ENCODE data around the gene LYPD1.

Gene LYPD1

DNA sequence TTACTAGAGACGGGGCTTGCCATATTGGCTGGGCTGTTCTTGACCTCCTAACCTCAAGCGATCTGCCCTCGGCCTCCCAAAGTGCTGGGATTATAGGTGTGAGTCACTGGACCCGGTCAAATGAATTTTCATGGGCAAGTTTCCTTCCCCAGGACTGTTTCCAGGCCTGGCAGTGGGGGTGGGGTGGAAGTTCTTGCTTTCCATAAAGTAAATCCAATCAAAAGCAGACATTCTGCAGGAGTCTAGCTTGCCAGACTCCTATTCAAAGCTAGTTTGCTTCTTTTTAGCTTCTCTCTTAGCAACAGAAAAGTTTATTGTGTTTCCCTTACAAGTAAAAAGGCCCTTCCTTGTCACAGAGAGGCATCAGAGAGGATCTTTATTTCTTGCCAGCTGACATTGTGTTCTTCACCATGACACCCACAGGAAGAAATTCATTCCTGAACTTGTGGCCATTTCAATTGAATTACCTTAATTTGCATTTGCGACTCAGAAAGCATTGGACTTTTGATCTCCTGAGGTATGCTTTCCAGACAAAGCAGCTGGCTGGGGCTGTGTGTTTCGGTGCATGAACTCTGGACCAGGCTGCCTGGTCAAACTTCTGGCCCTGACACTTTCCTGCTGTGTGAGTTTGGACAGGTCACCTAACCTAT lies 37.9 kb downstream of the LYPD1 start:
- no peak for DNase-seq (ENCODE audit: low read depth in 2 of 2)

- DNase-seq (ENCODE audit: low read depth in 2 of 2), result no peak
Observed at GRCh38 chr2:132627536-132627935, 42.5 kb downstream of the LYPD1 start.

- no peak for DNase-seq (ENCODE audit: low read depth in 2 of 2)
Observed at GRCh38 chr2:132623096-132623839, 46.7 kb downstream of the LYPD1 start.

DNA sequence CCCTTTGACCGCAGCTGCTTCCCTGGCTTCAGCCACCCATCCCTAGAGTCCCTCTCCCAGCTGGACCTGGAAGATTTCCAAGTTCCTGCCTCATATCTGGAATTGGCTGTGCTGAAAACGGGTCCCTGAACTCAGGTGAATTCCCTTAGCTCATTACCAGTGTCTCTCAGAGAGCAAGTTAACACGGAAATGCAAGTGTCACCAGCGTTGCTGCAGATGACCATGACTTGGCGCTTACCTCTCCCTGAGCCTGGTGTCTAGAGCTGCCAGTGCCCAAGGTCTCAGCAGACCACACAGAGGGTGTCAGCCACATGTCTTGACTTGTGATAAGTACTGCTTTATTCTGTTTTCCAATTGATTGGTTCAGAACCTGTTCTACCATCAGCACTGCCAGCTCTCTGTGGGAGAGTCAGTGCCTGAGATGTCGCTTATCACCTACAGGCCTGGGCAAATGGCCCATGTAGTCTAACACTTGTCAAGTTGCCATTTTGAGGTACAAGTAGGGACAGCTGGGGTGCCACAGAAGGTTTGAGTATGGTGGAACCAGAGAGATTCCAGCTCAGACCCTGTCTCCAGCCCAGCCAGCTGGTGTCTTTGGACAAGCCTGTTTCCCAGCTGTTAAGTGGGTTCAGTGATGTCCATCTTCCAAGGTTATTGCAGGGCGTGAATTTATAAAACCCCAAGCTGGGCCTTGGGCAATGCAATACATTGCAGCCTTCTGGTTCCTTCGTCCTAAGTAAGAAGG lies 48.7 kb downstream of the LYPD1 start:
- DNase-seq (ENCODE audit: low read depth in 2 of 2), result no peak

DNA sequence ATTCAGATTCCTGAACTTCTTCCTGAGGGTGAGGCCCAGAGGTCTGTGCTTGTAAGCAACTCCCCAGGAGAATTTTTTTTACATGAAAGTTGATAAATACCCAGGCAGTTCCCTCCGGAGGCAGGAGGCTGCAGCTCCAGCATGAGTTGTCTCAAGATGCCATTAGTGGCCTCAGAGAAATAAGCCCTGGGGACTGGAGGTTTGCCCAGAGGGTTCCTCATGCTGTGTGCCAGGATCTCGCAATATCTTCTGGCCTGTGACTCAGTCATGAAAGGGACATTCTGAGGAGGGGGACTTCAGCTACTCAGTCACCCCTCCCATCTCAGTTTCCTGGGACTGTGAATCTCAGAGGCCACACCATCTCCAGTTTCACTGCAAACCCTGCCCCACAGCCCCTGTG lies 49.9 kb downstream of the LYPD1 start:
- no peak for DNase-seq (ENCODE audit: low read depth in 2 of 2)

DNA sequence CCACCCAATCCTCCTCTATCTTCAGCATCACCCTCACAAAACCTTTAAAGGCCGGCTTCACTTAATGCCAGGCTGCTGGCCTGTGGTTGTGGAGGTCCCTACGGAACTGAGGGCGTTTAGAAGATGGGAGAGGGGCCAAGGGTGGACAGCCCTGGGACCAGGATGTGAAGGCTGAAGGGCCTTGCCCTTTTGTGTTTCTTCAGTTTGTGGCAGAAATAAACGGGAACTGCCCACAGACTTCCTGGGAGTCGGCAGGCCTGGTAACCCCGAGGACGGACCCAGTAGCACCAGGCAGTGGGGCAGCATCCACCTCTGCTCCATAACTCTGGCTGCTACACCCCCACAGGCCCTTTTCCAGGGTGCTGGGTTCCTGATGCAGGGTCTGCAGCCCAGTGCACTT lies 51.3 kb downstream of the LYPD1 start:
- DNase-seq (ENCODE audit: low read depth in 2 of 2), result no peak

DNA sequence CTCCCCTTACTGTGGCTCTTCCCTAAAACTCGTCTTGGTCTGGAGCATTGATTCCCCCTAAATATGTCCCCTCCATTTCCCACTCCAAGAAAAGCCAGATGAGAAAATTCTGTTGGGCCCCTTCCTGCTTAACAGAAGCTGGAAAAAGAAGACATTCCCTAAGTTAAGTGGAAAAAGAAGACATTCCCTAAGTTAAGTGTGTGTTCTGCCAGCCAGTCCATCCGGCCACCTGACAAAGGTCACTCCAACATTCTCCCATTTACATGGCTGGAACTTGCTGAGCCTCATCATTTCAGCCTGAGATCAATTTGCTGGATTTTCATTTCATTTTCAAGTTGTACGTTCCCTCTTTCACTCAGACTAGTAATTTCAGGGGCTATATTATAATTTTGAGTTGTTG lies 52.0 kb downstream of the LYPD1 start:
- DNase-seq (ENCODE audit: low read depth in 2 of 2), result no peak

GRCh38 chr2:132615329-132616085 lies 54.5 kb downstream of the LYPD1 start:
- DNase-seq (ENCODE audit: low read depth in 2 of 2), result no peak

DNA sequence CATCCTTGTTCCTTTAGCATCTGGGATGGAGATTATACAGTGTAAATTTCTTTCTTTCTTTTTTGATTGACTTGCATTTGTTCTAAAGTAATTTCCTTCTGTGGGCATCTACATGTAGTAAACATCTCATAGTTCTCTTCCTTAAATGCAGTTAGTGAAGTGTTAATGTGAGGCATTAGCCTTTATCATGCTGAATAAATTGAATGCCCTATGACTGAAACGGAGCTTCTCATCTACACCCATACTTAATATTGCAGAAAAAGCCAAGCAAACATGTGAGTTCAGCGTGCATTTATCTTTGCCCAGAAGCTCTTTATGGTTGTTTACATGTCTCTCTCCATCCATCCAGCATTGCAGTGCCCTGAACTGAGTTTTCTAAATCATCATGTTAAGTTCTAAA lies 58.3 kb downstream of the LYPD1 start:
- DNase-seq (ENCODE audit: low read depth in 2 of 2), result no peak

DNA sequence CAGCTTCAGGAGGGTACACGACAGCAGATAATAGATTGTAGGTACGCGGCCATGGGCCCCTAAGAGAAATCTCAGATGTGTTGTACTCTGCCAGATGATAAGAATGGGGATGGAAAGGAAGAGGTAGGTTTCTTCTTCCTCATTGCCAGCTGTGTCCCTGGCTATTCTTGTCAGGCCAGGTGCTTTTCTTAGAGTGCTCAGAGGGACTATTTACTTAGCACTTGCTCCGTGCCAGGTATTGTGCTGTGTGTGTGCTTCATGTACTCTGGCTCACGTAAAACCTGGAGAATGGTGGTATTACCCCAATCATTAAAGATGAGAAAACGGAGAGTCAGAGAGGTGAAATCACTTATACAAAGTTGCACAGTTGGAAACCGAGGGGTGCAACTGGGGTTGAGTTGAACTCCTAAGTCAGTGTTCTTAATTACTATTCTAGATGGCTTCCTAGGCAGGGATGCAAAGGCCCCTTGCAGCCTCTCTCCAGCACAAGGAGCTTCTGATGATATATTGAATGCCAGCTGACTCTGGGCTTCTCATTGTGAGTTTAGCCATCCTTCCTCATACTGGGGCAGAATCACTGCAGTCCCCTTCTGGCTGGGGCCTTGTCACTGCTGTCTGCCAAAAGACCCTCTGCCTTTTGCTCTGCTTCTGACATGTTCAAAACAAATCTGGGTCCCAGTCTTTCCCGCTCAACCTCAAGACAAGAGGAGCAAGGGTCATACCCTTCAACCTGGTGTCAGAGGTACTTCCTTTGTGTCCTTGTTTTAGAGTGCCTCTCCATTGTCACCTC lies 60.7 kb downstream of the LYPD1 start:
- DNase-seq (ENCODE audit: low read depth in 2 of 2), result no peak

DNA sequence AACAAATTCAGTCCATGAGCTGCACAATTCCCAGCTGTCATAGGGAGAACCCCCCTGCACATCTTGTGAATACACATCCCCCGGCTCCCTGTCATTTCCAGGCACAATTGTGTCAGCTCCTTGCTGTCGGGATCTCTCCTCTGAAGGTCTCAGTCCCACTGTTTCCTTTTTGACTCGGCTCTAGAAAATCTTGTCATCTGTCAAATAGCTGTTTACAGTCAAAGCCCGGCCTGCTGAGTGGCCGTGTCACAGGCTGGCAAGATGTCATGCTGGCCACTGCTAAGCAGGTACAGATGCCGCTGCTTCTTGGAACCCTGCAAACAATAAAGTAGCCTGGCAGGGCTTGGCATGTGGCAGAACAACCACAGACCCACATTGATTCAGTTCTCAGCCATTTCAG lies 61.7 kb downstream of the LYPD1 start:
- DNase-seq (ENCODE audit: low read depth in 2 of 2), result no peak

- no peak for DNase-seq (ENCODE audit: low read depth in 2 of 2)
Observed at GRCh38 chr2:132607426-132608090, 62.4 kb downstream of the LYPD1 start.

DNA sequence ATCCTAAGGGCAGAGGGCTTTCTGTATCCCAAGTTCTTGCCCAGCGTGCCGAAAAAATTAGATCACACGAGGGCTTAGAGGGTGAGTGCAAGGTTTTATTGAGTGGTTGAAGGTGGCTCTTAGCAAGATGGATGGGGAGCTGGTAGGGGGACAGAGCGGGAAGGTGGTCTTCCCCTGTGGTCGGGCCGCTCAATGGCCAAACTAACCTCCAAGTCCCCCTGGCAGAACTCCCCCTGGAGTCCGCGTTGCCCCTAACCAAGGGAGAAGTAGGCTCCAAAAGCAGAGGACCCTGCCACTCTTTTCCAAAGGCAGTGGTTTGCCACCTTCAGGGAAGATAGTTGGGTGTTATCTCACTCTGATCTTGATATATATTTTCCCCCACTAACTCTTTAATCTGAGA lies 63.4 kb downstream of the LYPD1 start:
- DNase-seq (ENCODE audit: low read depth in 2 of 2), result no peak

GRCh38 chr2:132605236-132606180 lies 64.5 kb downstream of the LYPD1 start:
- no peak for DNase-seq (ENCODE audit: low read depth in 2 of 2)

- no peak for DNase-seq (ENCODE audit: low read depth in 2 of 2)
Observed at GRCh38 chr2:132604561-132604960, 65.4 kb downstream of the LYPD1 start.

GRCh38 chr2:132599556-132599955 lies 70.4 kb downstream of the LYPD1 start:
- no peak for DNase-seq (ENCODE audit: low read depth in 2 of 2)

DNA sequence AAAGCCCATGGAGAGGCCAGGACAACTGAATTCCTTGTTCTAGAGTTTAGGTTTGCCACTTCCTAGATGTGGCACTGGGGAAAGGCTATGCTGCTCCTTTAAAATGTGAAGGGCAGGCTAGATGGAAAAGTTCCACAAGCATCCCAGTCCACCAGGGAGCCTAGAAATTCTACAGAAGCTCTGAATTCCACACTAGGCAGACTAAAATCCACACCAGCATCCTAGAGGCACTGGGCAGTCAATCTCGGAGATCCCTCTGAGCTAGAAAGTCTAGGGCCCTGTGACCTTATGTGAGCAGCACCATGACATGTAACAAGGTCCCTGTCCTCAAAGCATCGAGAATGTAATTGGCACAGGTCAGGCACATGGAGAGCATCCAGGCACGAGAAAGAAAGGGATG lies 71.5 kb downstream of the LYPD1 start:
- no peak for DNase-seq (ENCODE audit: low read depth in 2 of 2)

GRCh38 chr2:132597831-132598230 lies 72.2 kb downstream of the LYPD1 start:
- DNase-seq (ENCODE audit: low read depth in 2 of 2), result no peak

DNA sequence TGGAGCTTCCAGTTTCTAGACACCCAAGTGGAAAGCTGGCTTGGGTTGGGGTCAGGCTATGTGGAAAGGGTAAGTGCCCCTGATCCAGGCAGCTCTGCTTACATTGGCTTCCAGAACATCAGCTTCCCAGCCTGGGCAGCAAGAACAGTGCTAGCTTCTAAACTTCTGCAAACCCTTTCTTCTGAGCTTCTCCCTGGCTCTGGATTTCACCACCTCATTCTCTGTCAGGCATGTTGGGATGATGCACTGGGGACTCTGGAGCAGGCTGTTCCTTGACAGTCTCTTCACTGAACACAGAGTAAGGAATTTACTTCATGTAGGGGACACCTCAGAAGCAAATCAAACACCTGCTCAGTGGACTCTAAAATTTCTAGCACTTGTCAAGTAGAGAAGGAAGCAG lies 72.8 kb downstream of the LYPD1 start:
- no peak for DNase-seq (ENCODE audit: low read depth in 2 of 2)

- DNase-seq (ENCODE audit: low read depth in 2 of 2), result no peak
Observed at GRCh38 chr2:132595693-132596092, 74.3 kb downstream of the LYPD1 start.

Measured in stimulated activated CD4-positive, alpha-beta T cell treated with anti-CD3 and anti-CD28 coated beads, Interleukin-12 subunit alpha, Interleukin-12 subunit beta, amount 100 ng/mL, for 24 hours (primary cell).